SK-N-SH treated with all-trans-retinoic acid at 6 μM for 48 hours (cell line): ENCODE results near the gene GRHL3.

ENCODE experiments used
- ATAC-seq: fragments of 200-7000 bp; cut with Tn5 transposase; 3 replicates; pipeline ENCODE4 v1.9.1; 2020; ENCODE audit warnings: mild to moderate bottlenecking, moderate library complexity
- BACH2 ChIP-seq: fragments of 250-450 bp; sonication (Bioruptor Pico); IDR thresholded peaks from 2 replicates; pipeline ENCODE4 v1.9.0; 2021; ENCODE audit warnings: mild to moderate bottlenecking, borderline replicate concordance
- CSDC2 ChIP-seq: fragments of 250-450 bp; sonication (Bioruptor Pico); IDR thresholded peaks from 2 replicates; pipeline ENCODE4 v1.5.0; 2020; ENCODE audit warnings: mild to moderate bottlenecking, moderate library complexity
- ESRRG ChIP-seq: fragments of 250-450 bp; sonication (Bioruptor Pico); IDR thresholded peaks from 2 replicates; pipeline ENCODE4 v1.6.1; 2021; ENCODE audit warnings: mild to moderate bottlenecking
- GLIS3 ChIP-seq: fragments of 250-450 bp; sonication (Bioruptor Pico); IDR thresholded peaks from 2 replicates; pipeline ENCODE4 v1.5.0; 2020; ENCODE audit warnings: mild to moderate bottlenecking, moderate library complexity
- OSR1 ChIP-seq: fragments of 250-450 bp; sonication (Bioruptor Pico); IDR thresholded peaks from 2 replicates; pipeline ENCODE4 v1.8.0; 2022; ENCODE audit warnings: moderate library complexity, mild to moderate bottlenecking, inconsistent platforms
- PPARA ChIP-seq: fragments of 250-450 bp; sonication (Bioruptor Pico); IDR thresholded peaks from 2 replicates; pipeline ENCODE4 v1.5.0; 2020; ENCODE audit warnings: mild to moderate bottlenecking, borderline replicate concordance
- RARB ChIP-seq: fragments of 250-450 bp; sonication (Bioruptor Pico); IDR thresholded peaks from 2 replicates; pipeline ENCODE4 v1.8.0; 2021; ENCODE audit warnings: mild to moderate bottlenecking, moderate library complexity
- SNAI2 ChIP-seq: fragments of 250-450 bp; sonication (Bioruptor Pico); IDR thresholded peaks from 2 replicates; pipeline ENCODE4 v1.5.0; 2020; ENCODE audit warnings: mild to moderate bottlenecking, moderate library complexity
- TCF4 ChIP-seq: fragments of 250-450 bp; sonication (Bioruptor Pico); IDR thresholded peaks from 2 replicates; pipeline ENCODE4 v1.8.0; 2021; ENCODE audit warnings: mild to moderate bottlenecking, moderate library complexity, borderline replicate concordance
- TOX ChIP-seq: fragments of 250-450 bp; sonication (Bioruptor Pico); IDR thresholded peaks from 2 replicates; pipeline ENCODE4 v1.8.0; 2021; ENCODE audit warnings: mild to moderate bottlenecking, moderate library complexity, borderline replicate concordance
- ZC3H10 ChIP-seq: fragments of 250-450 bp; sonication (Bioruptor Pico); IDR thresholded peaks from 2 replicates; pipeline ENCODE4 v1.5.1; 2021; ENCODE audit warnings: mild to moderate bottlenecking, moderate library complexity
- ZFP3 ChIP-seq: fragments of 250-450 bp; sonication (Bioruptor Pico); IDR thresholded peaks from 2 replicates; pipeline ENCODE4 v1.5.0; 2020; ENCODE audit warnings: mild to moderate bottlenecking, moderate library complexity
- ZFP30 ChIP-seq: fragments of 450-650 bp; formaldehyde crosslinking; IDR thresholded peaks from 2 replicates; pipeline ENCODE4 v1.5.0; 2022; ENCODE audit warnings: mild to moderate bottlenecking, moderate library complexity
- ZNF565 ChIP-seq: fragments of 450-650 bp; formaldehyde crosslinking; conservative IDR thresholded peaks from 2 replicates; pipeline ENCODE4 v1.5.0; 2020; ENCODE audit warnings: low read depth, mild to moderate bottlenecking, moderate library complexity
- ZNF8 ChIP-seq: fragments of 450-650 bp; formaldehyde crosslinking; IDR thresholded peaks from 2 replicates; pipeline ENCODE4 v1.5.0; 2020; ENCODE audit warnings: mild to moderate bottlenecking, moderate library complexity
- TF ChIP-seq, protein P1 (sequence below): fragments of 250-450 bp; sonication (Bioruptor Pico); IDR thresholded peaks from 2 replicates; pipeline ENCODE4 v1.5.1; 2020; ENCODE audit warnings: low read depth, mild to moderate bottlenecking, moderate library complexity
- TF ChIP-seq, protein P2 (sequence below): fragments of 250-450 bp; sonication (Bioruptor Pico); IDR thresholded peaks from 2 replicates; pipeline ENCODE4 v1.5.0; 2020; ENCODE audit warnings: mild to moderate bottlenecking, moderate library complexity
- TF ChIP-seq, protein P3 (sequence below): fragments of 250-450 bp; sonication (Bioruptor Pico); IDR thresholded peaks from 2 replicates; pipeline ENCODE4 v1.5.1; 2021; ENCODE audit warnings: mild to moderate bottlenecking, moderate library complexity
- TF ChIP-seq, protein P4 (sequence below): fragments of 250-450 bp; sonication (Bioruptor Pico); IDR thresholded peaks from 2 replicates; pipeline ENCODE4 v1.8.0; 2021; ENCODE audit warnings: low read depth, mild to moderate bottlenecking, moderate library complexity, borderline replicate concordance

The GRHL3 gene

DNA sequence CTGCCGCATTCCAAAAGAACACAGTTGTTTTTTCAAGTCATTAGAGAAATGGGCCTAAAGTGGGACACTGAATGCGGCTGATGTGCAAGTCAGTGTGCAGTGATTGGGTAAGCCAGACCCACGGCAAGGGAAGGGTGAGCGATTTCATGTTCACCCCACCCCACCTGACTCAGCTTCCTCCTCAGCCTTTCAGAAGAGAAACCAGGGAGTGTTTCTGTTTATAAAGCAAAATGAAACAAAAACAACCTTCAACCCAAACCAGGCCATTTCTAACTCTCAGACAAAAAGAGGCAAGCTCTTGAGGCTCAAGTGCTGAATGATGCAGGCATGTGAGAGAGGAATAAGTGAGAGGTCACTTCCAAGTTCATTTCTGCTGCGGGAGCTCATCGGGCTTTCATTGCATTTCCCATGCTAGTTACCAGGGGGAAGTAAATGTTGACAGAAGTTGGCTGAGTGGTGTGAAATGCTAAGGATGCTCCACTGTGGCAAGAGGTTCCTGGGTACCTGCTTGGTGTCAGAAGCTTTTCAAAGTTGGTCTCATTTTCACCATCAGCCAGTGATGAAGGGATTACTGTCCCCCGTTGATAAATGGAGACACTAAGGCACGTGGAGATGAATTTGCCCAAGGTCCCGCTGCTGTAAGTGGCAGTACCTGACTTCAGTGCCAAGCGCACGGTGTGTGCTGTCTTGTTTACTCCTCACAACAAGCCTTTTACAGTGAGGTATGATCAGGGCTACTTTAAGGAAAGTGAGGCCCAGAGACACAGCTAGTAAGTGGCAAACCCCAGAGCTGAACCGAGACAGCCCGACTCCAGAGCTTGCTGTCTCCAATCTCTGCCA lies 65.3 kb downstream of the GRHL3 start:
- TF ChIP-seq BACH2 (no peak), CSDC2 (no peak), ESRRG (no peak), GLIS3 (CRISPR knock-in tag) (no peak), RARB (CRISPR knock-in tag) (no peak), TOX (CRISPR knock-in tag) (no peak), TCF4 (CRISPR knock-in tag) (no peak), ZNF565 (CRISPR knock-in tag) (no peak)
- TF ChIP-seq, protein P1, sequence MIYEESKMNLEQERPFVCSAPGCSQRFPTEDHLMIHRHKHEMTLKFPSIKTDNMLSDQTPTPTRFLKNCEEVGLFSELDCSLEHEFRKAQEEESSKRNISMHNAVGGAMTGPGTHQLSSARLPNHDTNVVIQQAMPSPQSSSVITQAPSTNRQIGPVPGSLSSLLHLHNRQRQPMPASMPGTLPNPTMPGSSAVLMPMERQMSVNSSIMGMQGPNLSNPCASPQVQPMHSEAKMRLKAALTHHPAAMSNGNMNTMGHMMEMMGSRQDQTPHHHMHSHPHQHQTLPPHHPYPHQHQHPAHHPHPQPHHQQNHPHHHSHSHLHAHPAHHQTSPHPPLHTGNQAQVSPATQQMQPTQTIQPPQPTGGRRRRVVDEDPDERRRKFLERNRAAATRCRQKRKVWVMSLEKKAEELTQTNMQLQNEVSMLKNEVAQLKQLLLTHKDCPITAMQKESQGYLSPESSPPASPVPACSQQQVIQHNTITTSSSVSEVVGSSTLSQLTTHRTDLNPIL (CRISPR knock-in tag): no peak
- TF ChIP-seq, protein P2, sequence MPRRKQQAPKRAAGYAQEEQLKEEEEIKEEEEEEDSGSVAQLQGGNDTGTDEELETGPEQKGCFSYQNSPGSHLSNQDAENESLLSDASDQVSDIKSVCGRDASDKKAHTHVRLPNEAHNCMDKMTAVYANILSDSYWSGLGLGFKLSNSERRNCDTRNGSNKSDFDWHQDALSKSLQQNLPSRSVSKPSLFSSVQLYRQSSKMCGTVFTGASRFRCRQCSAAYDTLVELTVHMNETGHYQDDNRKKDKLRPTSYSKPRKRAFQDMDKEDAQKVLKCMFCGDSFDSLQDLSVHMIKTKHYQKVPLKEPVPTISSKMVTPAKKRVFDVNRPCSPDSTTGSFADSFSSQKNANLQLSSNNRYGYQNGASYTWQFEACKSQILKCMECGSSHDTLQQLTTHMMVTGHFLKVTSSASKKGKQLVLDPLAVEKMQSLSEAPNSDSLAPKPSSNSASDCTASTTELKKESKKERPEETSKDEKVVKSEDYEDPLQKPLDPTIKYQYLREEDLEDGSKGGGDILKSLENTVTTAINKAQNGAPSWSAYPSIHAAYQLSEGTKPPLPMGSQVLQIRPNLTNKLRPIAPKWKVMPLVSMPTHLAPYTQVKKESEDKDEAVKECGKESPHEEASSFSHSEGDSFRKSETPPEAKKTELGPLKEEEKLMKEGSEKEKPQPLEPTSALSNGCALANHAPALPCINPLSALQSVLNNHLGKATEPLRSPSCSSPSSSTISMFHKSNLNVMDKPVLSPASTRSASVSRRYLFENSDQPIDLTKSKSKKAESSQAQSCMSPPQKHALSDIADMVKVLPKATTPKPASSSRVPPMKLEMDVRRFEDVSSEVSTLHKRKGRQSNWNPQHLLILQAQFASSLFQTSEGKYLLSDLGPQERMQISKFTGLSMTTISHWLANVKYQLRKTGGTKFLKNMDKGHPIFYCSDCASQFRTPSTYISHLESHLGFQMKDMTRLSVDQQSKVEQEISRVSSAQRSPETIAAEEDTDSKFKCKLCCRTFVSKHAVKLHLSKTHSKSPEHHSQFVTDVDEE: no peak
- TF ChIP-seq, all 23 proteins: peak for 0
- no peak for ATAC-seq

DNA sequence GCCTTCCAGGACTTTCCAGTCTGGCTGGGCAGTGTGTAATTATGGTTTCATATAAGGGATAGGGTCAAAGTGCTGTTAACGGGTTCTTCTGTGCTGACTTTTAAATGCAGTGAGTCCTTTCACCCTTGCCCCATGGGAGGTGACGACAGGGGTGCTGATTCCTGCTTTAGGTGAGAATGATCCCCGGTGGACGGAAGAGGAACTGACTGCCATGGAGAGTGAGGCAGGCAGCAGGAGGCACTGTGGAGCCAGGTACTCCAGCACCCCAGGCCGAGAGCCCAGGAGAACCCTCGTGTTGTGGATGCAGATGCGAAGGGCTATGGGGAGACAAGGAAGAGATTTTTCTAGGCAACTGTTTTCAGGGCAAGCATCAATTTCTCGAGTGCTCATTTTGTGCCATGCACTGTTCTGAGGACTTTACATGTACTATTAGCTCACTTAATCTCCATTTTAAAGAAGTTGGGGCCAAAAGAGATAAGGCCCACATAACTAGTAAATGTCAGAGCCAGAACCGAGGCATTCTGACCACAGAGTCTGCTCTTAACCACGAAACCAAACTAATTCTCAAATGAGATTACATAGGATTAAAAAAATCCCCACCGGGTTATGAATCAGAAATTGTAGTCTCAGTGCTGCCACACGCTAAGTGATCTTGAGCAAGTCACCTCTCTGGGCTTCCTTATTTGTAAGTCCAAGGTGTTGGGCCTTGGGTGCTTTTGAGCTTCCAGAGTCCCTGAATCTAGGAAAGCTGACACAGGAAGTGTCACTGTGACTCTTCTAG lies 66.2 kb downstream of the GRHL3 start:
- peak; percentile 66; the same call in 2 of the 3 replicates for ATAC-seq

DNA sequence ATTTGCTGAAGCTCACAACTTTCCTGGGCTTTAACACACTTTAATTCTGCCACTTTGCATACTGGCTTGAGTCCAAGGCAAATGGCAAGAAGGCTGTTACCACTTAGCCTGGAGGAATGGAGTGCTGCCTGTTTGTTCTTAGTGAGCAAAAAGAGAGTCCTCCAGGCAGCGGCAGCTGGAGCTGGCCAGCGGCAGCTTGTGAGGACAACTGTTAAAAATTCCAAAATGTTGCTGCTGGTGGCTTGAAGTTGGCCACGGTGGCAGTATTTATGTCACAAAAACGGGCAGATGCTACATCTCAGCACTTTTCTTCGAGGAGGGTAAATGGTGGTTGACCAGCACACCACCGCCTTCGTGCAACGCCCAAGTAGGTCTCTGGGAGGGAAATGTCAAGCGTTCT lies 67.1 kb downstream of the GRHL3 start:
- ATAC-seq: no peak
- TF ChIP-seq TCF4 (CRISPR knock-in tag) (no peak), ZNF565 (CRISPR knock-in tag) (no peak), ZFP3 (CRISPR knock-in tag) (no peak), ESRRG (no peak), GLIS3 (CRISPR knock-in tag) (no peak), SNAI2 (no peak), BACH2 (no peak), PPARA (CRISPR knock-in tag) (no peak), OSR1 (CRISPR knock-in tag) (no peak), ZC3H10 (CRISPR knock-in tag) (no peak)
- TF ChIP-seq, protein P3, sequence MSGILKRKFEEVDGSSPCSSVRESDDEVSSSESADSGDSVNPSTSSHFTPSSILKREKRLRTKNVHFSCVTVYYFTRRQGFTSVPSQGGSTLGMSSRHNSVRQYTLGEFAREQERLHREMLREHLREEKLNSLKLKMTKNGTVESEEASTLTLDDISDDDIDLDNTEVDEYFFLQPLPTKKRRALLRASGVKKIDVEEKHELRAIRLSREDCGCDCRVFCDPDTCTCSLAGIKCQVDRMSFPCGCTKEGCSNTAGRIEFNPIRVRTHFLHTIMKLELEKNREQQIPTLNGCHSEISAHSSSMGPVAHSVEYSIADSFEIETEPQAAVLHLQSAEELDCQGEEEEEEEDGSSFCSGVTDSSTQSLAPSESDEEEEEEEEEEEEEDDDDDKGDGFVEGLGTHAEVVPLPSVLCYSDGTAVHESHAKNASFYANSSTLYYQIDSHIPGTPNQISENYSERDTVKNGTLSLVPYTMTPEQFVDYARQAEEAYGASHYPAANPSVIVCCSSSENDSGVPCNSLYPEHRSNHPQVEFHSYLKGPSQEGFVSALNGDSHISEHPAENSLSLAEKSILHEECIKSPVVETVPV: no peak
- TF ChIP-seq, protein P4, sequence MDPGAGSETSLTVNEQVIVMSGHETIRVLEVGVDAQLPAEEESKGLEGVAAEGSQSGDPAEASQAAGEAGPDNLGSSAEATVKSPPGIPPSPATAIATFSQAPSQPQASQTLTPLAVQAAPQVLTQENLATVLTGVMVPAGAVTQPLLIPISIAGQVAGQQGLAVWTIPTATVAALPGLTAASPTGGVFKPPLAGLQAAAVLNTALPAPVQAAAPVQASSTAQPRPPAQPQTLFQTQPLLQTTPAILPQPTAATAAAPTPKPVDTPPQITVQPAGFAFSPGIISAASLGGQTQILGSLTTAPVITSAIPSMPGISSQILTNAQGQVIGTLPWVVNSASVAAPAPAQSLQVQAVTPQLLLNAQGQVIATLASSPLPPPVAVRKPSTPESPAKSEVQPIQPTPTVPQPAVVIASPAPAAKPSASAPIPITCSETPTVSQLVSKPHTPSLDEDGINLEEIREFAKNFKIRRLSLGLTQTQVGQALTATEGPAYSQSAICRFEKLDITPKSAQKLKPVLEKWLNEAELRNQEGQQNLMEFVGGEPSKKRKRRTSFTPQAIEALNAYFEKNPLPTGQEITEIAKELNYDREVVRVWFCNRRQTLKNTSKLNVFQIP (CRISPR knock-in tag): no peak

More for the DNA sequence above, 66.2 kb downstream of the GRHL3 start:
- TF ChIP-seq TOX (CRISPR knock-in tag) (no peak), TCF4 (CRISPR knock-in tag) (no peak), ZNF8 (CRISPR knock-in tag) (no peak), OSR1 (CRISPR knock-in tag) (no peak), PPARA (CRISPR knock-in tag) (no peak), ZFP3 (CRISPR knock-in tag) (no peak), ZFP30 (CRISPR knock-in tag) (no peak), GLIS3 (CRISPR knock-in tag) (no peak), SNAI2 (no peak)
- TF ChIP-seq, protein P4 (CRISPR knock-in tag): no peak
- TF ChIP-seq, protein P2: no peak
- TF ChIP-seq, all 23 proteins: peak for 0
